GM18873 (cell line): Measurements from ENCODE around the gene PCARE.
"Not testable (repeated sequence)": the region's sequence is repeated elsewhere in the genome, so short reads cannot be mapped to it uniquely, and the experiment has no call there.

ENCODE experiments used
- ATAC-seq: cut with Tn5 transposase; IDR thresholded peaks from one replicate; pipeline ENCODE4 v1.9.1; 2021; ENCODE audit warnings: mild to moderate bottlenecking, moderate library complexity, moderate number of reproducible peaks; ENCODE audit not compliant: unreplicated experiment, low FRiP score

PCARE gene

GRCh38 chr2:29074411-29074810 lies at the start of gene PCARE:
Gene PCARE, minus strand, starts transcription at chr2:29074523. Its CDS starts 262 bp downstream, at chr2:29074261.
- ATAC-seq, result no peak

- ATAC-seq, result no peak
Measured at GRCh38 chr2:29123617-29124349, 49.5 kb upstream of the PCARE start.

- ATAC-seq, result no peak
Measured at GRCh38 chr2:29120846-29121245, 46.5 kb upstream of the PCARE start.

GRCh38 chr2:29119211-29119610 lies 44.9 kb upstream of the PCARE start:
- ATAC-seq, result no peak

GRCh38 chr2:29117636-29118303 lies 43.4 kb upstream of the PCARE start:
- ATAC-seq, result no peak

- ATAC-seq, result no peak
Measured at GRCh38 chr2:29115797-29116781, 41.8 kb upstream of the PCARE start.

- ATAC-seq, result no peak
Measured at GRCh38 chr2:29114946-29115609, 40.8 kb upstream of the PCARE start, which contains the start of gene CLIP4. Gene CLIP4, plus strand, starts transcription at chr2:29115415. Its CDS starts 5,974 bp downstream, at chr2:29121389.

GRCh38 chr2:29114586-29114945 lies 40.2 kb upstream of the PCARE start:
- no peak for ATAC-seq

- no peak for ATAC-seq
Measured at GRCh38 chr2:29113891-29114321, 39.6 kb upstream of the PCARE start.

- ATAC-seq, result no peak
Measured at GRCh38 chr2:29113027-29113686, 38.8 kb upstream of the PCARE start.

- no peak for ATAC-seq
Measured at GRCh38 chr2:29112379-29112778, 38.1 kb upstream of the PCARE start.

GRCh38 chr2:29110916-29111535 lies 36.7 kb upstream of the PCARE start:
- ATAC-seq, result peak; percentile 56

- ATAC-seq, result no peak
Measured at GRCh38 chr2:29109246-29109645, 34.9 kb upstream of the PCARE start.

GRCh38 chr2:29108225-29108624 lies 33.9 kb upstream of the PCARE start:
- ATAC-seq, result no peak

- not testable (repeated sequence) for ATAC-seq
Measured at GRCh38 chr2:29107547-29107946, 33.2 kb upstream of the PCARE start.

GRCh38 chr2:29106980-29107388 lies 32.7 kb upstream of the PCARE start:
- ATAC-seq, result no peak

- ATAC-seq, result no peak
Measured at GRCh38 chr2:29106256-29106655, 31.9 kb upstream of the PCARE start.

GRCh38 chr2:29105375-29105774 lies 31.1 kb upstream of the PCARE start:
- no peak for ATAC-seq

GRCh38 chr2:29104688-29105087 lies 30.4 kb upstream of the PCARE start:
- no peak for ATAC-seq
